Mucosa of descending colon (tissue), 3 donors: Measurements from ENCODE around the gene ZFP36L1. TPM values are rescaled to one million over a fixed set of nuclear protein-coding genes. Genes with fewer than 3 reads are reported as not detected.
A peak's percentile ranks its signal among the peaks of the same experiment; 100 is the strongest.

ENCODE experiments used
- ATAC-seq: fragments of 200-7000 bp; cut with Tn5 transposase; one replicate; pipeline ENCODE4 v1.9.1; 2020; ENCODE audit warnings: mild to moderate bottlenecking, moderate library complexity
- DNase-seq, 3 donors: peaks; one replicate each; pipeline ENCODE4 v3.0.0-alpha.2; 2020
- H3K36me3 ChIP-seq: fragments of 200-600 bp; one replicate; pipeline ENCODE4 v1.8.0; 2021; ENCODE audit warnings: low read depth, mild to moderate bottlenecking
- H3K4me1 ChIP-seq: fragments of 200-600 bp; one replicate; pipeline ENCODE4 v1.8.0; 2021; ENCODE audit warnings: low read depth, mild to moderate bottlenecking
- H3K4me3 ChIP-seq: fragments of 200-600 bp; one replicate; pipeline ENCODE4 v1.8.0; 2021; ENCODE audit warnings: mild to moderate bottlenecking
- H3K9me3 ChIP-seq: fragments of 200-600 bp; one replicate; pipeline ENCODE4 v1.8.0; 2021; ENCODE audit warnings: mild to moderate bottlenecking
- intact Hi-C, 2 donors: fragments of 100-400 bp; cut with DNase I in 1 of 2; cut with micrococcal nuclease in 1 of 2; formaldehyde crosslinking; loops; one replicate each; pipeline versions ENCODE4 v1.11.0 to v1.11.1; 2022; cut with DNase I, micrococcal nuclease
- total RNA-seq, 3 donors: library from RNA; stranded (reverse); fragmentation: NEBNext Ultra II Directional in 2 of 3; extraction: Animal tissue kit (Norgen Biotek cat#: 25700) in 2 of 3; gene quantifications; one replicate each; pipeline versions ENCODE4 v1.2.1 to v1.2.4, GENCODE V29; 2021 to 2023
- TF ChIP-seq, protein P1 (sequence below): fragments of 200-600 bp; IDR thresholded peaks from one replicate; pipeline ENCODE4 v1.8.0; 2022; ENCODE audit warnings: antibody characterized with exemption, mild to moderate bottlenecking
- donor health status: DM: no; HTN: no; CAD: no; lungs with moderate emphysema.
- donor health status: DM: no; HTN: no; CAD: no.
- donor health status: DM: no; HTN: yes; CAD: no.

Gene ZFP36L1
- total RNA-seq, 3 donors from 2014 or later = 79.8 to 472 (median 103) TPM

DNA sequence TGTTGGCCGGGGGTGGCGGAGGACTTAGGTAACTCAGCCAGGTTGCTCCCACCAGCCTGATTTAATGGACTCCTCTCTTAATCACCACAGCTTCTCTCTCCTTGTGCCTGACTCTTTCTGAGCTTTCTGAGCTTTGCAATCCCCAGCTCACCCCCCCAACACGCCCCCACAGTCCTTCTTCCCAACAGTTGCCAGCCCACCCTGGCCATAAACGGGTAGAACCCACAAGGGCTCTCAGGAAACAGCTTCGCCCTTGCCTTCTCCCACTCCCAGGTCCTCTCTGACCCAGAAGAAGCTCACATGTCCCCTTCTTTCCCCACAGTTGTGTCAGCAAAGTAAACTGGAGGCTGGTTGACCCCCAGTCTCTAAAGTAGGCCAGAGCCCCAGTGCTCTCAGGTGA lies 32.9 kb downstream of the ZFP36L1 start:
- ATAC-seq (no peak), DNase-seq (no peak)
- H3K36me3 ChIP-seq = no peaks in the 10 kb centered on the region
- intact Hi-C loops = no loop called here
- H3K9me3 ChIP-seq = no peaks in the 10 kb centered on the region
- TF ChIP-seq, protein P1, sequence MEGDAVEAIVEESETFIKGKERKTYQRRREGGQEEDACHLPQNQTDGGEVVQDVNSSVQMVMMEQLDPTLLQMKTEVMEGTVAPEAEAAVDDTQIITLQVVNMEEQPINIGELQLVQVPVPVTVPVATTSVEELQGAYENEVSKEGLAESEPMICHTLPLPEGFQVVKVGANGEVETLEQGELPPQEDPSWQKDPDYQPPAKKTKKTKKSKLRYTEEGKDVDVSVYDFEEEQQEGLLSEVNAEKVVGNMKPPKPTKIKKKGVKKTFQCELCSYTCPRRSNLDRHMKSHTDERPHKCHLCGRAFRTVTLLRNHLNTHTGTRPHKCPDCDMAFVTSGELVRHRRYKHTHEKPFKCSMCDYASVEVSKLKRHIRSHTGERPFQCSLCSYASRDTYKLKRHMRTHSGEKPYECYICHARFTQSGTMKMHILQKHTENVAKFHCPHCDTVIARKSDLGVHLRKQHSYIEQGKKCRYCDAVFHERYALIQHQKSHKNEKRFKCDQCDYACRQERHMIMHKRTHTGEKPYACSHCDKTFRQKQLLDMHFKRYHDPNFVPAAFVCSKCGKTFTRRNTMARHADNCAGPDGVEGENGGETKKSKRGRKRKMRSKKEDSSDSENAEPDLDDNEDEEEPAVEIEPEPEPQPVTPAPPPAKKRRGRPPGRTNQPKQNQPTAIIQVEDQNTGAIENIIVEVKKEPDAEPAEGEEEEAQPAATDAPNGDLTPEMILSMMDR = no peak
- no peaks in the 10 kb centered on the region for H3K4me1 ChIP-seq
- no peak overlapping the region for H3K4me3 ChIP-seq

DNA sequence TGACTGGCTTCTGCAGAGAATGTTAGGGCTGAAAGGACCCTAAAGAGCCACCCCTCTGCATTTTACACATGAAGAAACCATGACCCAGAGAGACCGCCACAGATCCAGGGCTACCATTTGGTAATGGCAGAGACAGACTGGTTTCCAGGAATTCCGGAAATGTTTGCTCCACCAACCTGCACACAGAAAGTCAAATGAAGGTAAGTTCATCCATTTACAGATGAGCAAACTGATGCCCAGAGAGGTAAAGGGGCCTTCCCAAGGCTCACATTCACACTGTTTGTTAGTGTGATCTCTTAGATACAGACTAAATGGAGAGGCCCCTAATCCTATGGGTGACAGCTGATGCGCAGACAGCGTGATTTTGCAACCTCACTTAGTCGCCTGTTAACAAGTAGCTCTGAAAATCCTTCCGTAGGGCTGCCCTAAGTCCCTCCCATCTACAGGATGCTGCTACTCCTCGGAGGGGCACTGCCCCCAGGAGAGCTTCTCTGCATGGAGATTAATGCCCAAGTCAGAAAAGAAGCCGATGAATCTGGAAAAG lies 33.8 kb downstream of the ZFP36L1 start:
- Histone ChIP-seq H3K9me3 (no peaks in the 10 kb centered on the region), H3K4me3 (no peak overlapping the region), H3K4me1 (no peaks in the 10 kb centered on the region), H3K36me3 (no peaks in the 10 kb centered on the region)
- TF ChIP-seq, protein P1 = no peak
- intact Hi-C loops = no loop called here
- DNase-seq (no peak), ATAC-seq (no peak)

DNA sequence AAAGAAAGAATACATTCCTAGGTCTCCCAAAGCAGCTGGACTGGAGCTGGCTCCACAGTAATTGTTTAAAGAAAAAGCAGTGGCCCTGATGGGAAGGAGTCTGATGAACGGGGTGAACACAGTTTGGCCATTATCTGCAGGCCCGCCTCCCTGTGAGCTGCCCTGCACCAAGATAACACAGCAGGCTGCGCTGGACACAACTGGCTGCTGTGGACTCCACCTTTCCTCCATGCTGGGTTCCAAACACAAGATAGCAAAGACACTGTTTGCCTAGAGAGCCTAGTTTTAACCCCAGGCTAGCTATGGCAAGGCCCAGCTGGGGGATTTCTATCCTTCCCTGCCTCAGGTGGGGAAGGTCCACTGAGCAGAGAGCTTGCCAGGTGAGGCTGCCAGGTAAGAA lies 34.6 kb downstream of the ZFP36L1 start:
- ATAC-seq (no peak), DNase-seq (no peak)
- Histone ChIP-seq H3K4me3 (no peak overlapping the region), H3K4me1 (no peaks in the 10 kb centered on the region), H3K9me3 (no peaks in the 10 kb centered on the region), H3K36me3 (no peaks in the 10 kb centered on the region)
- TF ChIP-seq, protein P1 = no peak
- intact Hi-C loops = no loop called here

DNA sequence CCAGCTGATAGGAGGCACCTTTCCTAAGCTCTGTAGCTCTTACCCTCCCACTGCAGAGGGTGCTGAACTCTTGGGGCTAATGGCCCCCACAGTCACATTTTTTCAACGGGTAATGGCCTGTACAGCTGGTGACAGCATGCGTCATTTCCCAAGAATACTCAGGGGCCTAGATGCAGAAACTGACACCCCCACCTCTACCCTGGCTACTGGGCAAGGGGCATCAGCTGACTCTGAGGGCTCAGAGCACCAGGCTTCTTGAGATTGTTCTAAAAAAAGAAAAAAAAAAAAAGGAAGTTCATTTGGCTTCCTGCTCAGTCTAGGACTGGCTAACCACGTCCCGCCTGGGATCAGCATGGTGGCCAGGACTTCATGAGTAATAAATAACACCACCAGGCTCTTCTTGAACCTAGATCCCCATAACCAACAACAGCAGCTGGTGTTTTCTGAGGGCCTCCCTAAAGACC lies 35.2 kb downstream of the ZFP36L1 start:
- DNase-seq = peak in 1 of 3 donors; percentile 22
- TF ChIP-seq, protein P1 = no peak
- Histone ChIP-seq H3K4me3 (no peak overlapping the region), H3K9me3 (no peaks in the 10 kb centered on the region), H3K36me3 (no peaks in the 10 kb centered on the region), H3K4me1 (no peaks in the 10 kb centered on the region)
- intact Hi-C loops = no loop called here
- ATAC-seq = peak; percentile 44

DNA sequence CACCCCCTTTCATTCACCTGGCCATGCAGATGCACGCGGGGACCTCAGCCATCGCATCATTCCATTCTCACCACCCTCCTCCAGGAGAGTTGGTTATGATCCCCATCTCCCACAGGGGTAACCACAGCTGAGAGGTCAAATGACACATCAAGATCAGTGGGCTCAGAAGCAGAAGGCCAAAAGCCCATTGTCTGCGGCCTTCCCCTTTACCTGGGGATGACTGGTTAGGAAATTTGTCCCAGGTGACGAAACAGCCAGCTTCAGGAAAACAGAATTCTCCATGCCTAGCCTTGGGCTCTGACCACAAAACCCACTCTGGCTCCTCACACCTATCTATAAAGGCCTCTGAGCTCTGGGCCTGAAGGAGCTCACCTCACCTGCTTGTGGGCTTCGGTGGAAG lies 36.1 kb downstream of the ZFP36L1 start:
- DNase-seq (no peak), ATAC-seq (no peak)
- TF ChIP-seq, protein P1 = no peak
- intact Hi-C loops = no loop called here
- no peak overlapping the region for H3K4me3 ChIP-seq
- no peaks in the 10 kb centered on the region for H3K4me1 ChIP-seq
- no peaks in the 10 kb centered on the region for H3K36me3 ChIP-seq
- no peaks in the 10 kb centered on the region for H3K9me3 ChIP-seq

DNA sequence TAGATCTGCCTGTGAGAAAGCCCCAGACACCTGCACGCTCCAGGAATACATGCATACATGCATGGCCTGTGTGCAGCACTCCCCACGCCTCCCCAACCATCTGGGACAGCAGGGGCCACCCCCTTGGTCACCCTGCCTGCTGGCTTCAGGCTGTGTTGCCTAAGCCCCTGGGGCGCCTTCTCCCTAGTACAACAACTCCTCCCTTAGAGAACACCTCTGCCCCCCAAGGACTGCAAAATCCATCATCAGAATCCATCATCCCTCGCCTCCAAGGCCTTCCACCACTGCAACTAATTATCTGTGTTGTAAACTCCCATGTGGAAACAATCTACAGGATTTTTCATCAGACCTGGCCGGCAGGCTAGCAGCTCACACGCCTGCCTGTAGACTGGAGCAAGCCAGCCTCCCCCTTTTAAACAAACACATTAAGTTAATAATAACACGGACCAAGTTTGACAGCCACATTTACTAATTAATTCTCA lies 36.8 kb downstream of the ZFP36L1 start:
- intact Hi-C loops = no loop called here
- Histone ChIP-seq H3K36me3 (no peaks in the 10 kb centered on the region), H3K4me3 (no peak overlapping the region), H3K9me3 (no peaks in the 10 kb centered on the region), H3K4me1 (no peaks in the 10 kb centered on the region)
- TF ChIP-seq, protein P1 = no peak
- ATAC-seq (no peak), DNase-seq (no peak)
